ENCODE data around the gene CDK5RAP2. TPM values are rescaled to one million over a fixed set of nuclear protein-coding genes. Genes with fewer than 3 reads are reported as not detected.

The CDK5RAP2 gene
- polyA plus RNA-seq, 10 donors = 35.5 to 54.8 (median 45.7) TPM

GRCh38 chr9:120402741-120403542 lies 177.0 kb downstream of the CDK5RAP2 start:
- DNase-seq = peak in 1 of 3 donors; percentile 98

DNA sequence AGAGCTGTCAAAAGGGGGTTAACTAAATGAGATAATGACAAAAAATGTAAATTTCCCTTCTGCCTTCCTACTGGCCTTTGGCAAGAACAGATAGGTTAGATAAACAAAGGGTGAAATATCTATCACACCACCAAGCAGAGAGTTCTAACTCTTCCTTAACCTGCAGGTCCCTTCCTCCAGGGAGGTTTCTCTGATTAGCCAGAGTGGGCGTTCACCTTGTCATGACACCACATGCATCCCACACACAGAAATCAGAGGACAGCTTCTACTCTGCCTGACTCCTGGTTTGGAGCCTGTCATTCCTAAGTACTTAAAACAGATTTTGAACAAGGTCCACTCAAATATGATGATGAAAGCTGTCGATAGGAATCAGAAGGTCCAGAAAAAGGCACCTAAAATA lies 180.0 kb downstream of the CDK5RAP2 start:
- DNase-seq = no peak

- DNase-seq = no peak
These were observed 181.7 kb downstream of the CDK5RAP2 start for GRCh38 chr9:120398286-120398685.

- no peak for DNase-seq
These were observed 182.5 kb downstream of the CDK5RAP2 start for GRCh38 chr9:120397453-120397852.

DNA sequence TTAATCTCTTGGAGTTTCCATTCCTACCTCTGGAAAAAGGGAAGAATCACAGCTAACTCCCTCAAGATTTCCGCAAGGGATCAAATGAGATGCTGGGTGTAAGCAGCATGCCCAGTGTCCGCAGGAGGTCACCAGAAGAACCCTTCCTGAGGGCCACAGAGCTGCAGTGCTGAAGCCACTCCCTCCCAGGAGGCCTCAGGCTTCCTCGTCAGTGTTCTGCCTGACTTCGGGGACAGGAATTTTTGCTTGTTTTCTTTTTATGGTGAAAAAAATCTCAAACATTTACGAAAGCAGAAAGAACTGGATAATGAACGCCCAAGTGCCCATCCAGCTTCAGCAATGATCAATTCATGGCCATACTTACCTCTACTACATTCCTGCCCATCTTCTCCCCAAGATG lies 183.0 kb downstream of the CDK5RAP2 start:
- no peak for DNase-seq

DNA sequence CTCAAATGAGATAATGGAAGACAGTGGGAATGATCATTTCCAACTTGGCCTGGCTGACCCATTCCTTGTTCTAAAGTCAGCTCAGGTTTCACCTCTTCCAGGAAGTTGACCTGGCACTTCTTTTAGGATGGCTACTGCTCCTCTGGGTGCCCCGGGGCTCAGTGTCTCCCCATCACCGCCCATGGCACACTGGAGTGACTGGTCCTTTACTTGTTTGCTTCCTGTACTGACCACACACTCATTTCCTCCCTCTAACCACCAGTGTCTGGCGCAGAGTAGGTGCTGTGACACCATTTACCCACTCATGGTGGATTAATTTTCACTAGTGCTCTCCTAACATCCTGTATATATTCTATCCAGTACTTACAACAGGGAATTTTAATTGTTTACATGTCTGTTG lies 183.5 kb downstream of the CDK5RAP2 start:
- DNase-seq = no peak

- DNase-seq = no peak
These were observed 184.6 kb downstream of the CDK5RAP2 start for GRCh38 chr9:120395376-120395775.

DNA sequence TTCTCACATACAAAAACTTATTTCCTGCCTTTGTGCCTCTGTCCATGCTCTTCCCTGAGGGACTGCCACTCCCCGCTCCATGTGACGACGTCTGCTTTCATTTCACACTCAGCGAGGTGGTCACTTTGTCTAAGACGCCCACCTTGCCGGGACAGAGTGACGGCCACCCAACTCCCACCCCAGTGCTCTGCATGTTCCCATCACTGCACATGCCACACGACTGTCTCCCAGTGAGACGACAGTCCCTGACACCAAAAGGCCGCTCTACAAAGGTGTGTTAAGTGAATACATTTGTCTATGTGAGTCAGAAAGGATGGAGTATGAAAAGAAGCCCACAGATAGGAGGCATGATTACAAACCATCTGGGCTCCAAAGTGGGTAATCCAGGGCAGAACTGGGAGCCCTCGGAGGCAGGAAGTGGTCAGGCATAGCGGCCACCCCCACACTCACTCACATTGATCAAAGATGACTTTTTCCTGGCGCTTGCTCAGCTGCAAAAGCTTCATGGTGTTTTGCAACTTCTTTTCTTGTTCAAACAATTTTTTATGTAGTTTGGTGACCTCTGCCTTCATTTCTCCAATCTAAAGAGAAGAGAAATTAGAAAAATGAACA lies 185.8 kb downstream of the CDK5RAP2 start:
- peak in 1 of 3 donors; percentile 76 for DNase-seq

DNA sequence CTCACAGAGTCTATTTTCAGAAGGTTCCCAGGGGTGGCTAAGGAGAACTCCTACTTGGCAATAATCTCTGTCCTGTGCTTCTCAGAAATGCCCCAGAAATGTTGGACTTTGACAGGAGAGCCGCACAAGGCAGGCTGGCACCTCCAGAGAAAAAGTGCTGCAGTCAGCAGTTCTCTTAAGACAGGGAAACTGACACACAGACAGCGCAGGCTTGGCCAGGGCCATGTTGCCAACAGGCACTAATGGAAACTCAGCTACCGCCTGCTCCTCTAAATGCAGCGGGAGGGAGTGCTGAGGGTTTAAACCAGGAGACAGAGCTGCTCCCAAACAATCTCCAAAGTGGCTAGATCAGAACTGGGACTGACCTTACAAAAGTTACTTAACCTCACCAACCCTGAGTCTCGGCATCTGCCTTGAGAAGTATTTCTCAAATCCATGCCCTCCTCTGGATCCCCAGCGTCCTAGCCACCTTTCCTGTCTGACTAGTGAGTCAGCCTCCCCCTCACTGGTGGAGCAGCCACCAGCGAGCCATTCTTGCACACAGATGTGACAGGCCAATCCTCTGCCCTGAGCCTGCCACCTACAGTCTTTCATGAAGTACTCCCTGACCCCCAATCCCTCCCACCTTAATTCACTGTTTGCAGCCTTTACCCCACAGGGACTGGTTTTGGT lies 186.4 kb downstream of the CDK5RAP2 start:
- no peak for DNase-seq

GRCh38 chr9:120392711-120393110 lies 187.3 kb downstream of the CDK5RAP2 start:
- no peak for DNase-seq

DNA sequence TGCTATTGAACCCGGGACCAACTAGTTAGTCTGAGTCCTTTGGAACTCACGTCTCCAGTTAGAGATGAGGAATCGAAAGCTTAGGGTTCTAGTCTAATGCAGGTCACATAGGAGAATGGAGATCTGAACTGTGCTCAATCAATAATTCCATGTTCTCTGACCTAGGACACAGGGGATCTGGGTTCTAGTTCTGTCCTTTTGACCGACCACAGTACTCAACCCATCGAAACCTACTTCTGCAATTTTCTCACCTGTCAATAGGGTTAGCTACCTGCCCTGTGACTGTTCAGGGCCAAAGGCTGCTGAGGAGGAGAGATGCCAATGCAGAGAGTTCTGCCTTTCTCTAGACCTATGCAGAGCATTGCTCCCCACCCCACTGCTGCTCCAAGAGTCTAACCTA lies 187.7 kb downstream of the CDK5RAP2 start:
- no peak for DNase-seq

DNA sequence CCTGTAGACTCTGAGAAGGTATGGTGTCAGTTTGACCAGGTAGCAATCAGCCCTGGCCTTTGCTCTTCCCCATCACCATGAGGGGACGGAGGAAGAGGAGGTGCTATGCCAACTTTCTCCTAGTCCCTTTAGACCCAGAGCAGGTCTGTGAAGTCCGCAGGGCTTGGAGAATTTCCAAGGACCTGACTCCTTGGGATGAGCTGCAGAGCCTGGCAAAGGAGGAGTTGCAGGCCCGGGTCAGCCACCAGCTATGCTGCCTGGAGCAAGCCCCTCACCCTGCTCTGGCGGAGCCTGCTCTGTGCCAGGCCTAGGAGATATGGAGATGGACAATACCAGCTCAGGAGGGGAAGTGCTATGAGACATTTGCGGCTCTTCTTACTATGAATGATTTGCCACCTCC lies 188.3 kb downstream of the CDK5RAP2 start:
- no peak for DNase-seq

- DNase-seq = no peak
These were observed 189.3 kb downstream of the CDK5RAP2 start for GRCh38 chr9:120390637-120391190.

- DNase-seq = no peak
These were observed 190.1 kb downstream of the CDK5RAP2 start for GRCh38 chr9:120389867-120390266.

- no peak for DNase-seq
These were observed 190.7 kb downstream of the CDK5RAP2 start for GRCh38 chr9:120389300-120389699.

DNA sequence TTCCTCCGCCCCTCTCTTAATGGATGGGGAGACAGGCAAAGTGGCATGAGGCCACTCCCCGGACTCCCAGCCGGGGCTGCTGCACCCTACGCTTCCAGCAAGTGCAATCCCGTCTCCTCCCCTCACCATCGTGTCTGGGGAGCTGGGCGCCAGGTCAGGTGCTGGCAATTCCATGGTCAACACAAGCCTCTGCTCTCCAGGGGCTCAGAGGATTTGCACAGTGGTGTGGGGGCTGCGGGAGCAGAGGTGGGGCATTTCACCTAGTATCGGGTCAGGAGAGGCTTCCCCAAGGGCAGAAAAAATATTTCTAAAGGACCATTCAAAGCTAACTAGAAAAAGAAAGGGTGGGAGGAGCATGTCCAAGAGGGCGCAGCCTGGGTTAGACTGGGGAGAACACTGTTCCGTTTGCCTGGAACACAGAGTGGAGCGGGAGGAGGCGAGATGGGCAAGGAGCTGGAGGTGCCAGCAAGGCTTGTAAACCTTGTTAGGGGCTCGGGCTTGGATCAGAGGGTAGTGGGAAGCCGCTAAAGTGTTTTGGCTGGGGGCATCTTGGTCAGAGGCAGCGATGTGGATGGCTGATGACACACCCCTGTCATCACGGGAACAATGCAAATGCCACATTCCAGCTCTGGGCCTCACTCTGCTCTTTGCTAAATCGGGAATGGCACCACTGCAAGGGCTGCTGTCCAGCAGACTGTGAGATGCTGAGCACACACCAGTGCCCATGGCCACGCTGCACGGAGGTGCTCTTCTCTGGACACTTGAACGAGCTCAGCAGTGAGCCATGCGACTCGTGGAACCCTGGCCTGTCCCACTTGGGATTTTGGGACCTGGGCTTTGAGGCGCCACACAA lies 191.7 kb downstream of the CDK5RAP2 start:
- DNase-seq = no peak

DNA sequence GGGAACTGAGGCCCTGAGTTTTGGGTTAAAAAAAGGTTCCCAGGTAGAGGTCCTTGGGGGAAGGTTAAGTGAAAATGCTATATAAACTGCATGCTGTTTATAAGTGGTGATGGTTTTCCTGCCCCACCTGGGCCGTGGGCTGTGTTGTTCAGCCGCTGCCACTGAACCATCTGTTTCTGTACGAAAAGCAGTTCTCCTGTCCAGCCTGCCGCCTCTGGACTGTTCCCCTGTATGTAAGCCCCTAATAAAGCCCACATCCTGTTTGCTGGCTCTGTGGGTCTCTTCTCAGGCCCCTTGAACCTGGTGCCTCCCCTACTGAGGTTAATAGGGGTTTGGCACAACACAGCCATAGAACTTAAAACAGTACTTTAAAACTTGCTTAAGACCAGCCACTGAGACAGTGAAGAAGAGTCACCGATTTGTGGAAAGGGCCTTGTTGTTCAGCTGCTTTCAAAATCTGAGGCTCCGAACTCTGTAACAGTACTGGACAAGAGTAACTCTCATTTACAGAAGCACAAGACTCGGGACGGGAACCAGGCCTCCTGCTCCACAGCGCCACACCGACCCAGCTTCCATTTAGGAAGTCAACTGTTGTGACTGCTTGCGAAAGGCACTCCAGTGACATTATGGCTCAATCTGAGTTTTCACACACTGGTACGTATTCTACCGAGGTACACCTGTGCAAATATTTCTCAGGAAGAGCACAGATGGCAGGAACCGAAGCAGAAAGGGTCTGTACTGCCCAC lies 192.5 kb downstream of the CDK5RAP2 start:
- DNase-seq = no peak

DNA sequence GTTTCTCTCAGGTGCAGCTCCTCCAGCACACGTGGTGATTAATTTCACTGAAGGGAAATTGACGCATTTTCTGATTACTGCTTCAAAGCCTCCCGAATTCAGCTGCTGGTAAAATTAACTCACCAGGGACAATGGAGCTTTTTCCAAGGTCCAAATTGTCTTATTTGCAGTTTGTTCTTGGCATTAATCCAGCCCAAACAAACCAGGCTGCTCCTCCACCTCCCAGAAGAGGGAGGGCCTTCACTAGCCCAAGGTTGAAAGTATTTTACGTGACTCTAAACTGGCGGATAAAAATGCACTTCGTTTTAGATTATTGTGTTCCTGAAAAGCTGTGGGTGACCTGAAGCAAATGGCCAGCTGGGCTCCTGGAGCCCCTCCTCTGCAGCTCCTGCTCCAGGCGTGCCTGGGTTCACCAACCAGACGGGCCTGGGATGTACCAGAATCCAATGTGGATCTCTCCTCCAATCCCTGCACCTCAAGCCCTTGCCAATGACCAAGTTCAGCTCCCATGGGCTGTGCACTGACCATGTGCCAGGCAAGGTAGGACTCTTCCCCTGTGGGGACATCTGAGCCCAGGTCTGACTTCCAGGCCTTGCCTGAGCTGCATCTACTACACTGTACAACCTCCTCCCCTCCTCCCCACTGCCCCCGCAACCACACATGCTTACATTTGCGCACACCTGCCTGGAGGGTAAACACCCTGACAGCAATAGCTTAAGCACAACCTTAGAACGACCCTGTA lies 193.4 kb downstream of the CDK5RAP2 start:
- DNase-seq = peak in 1 of 3 donors; percentile 32

DNA sequence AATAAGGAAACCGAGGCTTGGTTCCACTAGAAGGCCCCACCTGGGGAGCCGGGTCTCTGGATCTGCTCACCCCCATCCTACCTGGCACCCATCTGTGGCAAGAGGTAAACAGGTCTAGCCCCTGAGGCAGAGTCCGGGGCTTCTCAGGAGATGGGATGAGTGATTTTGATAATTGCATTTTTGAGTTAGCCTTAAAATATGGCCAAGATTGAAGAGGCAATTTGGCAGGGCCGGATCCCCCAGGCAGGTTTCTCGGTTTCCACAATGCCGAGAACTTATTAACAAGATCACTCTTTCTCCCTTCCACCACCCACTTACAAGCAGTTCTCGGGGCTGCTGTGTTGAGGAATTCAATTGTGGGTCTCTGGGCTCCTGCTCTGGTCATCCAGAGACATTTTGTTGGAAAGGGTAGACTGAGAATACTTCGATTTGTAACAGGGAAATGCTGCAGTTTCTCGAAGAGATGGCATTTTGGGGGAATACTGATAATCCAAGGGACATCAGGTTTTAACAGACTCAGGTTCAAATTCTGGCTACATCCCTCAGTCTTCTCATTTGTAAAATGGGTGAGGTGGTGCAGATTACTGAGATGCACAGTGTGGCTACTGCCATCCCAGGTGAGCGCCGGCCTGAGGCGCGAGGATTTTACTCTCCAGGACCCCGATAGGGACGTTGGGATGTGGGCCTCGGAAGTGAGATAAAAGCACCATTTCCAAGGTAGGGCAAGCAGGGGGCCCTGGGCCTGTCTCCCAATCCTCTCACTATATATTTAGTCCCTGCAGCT lies 194.2 kb downstream of the CDK5RAP2 start:
- DNase-seq = no peak

All from muscle of back (tissue), 11 donors.